G401 (cell line): ENCODE data around the gene TELO2. TPM values are rescaled to one million over a fixed set of nuclear protein-coding genes. Genes with fewer than 3 reads are reported as not detected.

Experiments used
- total RNA-seq: library from RNA; depleted of rRNA; stranded (reverse); fragments of >200 nt; shearing (Covaris generic); gene quantifications from 2 replicates; pipeline ENCODE4 v1.2.3, GENCODE V29; 2014; rRNA removed

The TELO2 gene
- total RNA-seq, 1 experiment from 2014 or later: 97.8 TPM

Other genes with a start within 250 kb of the TELO2 start
- gene TPSD1, start 237.3 kb upstream of the TELO2 start, total RNA-seq: not detected in 2 replicates
- gene UBE2I, start 183.7 kb upstream of the TELO2 start, total RNA-seq: 120 and 144 TPM in 2 replicates
- 0.25 and 2.0 TPM in 2 replicates for gene BAIAP3, start 159.7 kb upstream of the TELO2 start, total RNA-seq
- gene TSR3, start 141.5 kb upstream of the TELO2 start, total RNA-seq: 88.1 and 96.8 TPM in 2 replicates
- 48.6 and 51.1 TPM in 2 replicates for gene GNPTG, start 141.4 kb upstream of the TELO2 start, total RNA-seq
- gene UNKL, start 78.7 kb upstream of the TELO2 start, total RNA-seq: 8.2 and 11.1 TPM in 2 replicates
- 40.5 and 46.6 TPM in 2 replicates for gene UQCC4, start 72.6 kb upstream of the TELO2 start, total RNA-seq
- not detected in 2 replicates for gene PERCC1, start 62.3 kb upstream of the TELO2 start, total RNA-seq
- 0.75 TPM in 1 of 2 replicates, not detected in the other for gene CCDC154, start 48.8 kb upstream of the TELO2 start, total RNA-seq
- 195 and 203 TPM in 2 replicates for gene CLCN7, start 18.3 kb upstream of the TELO2 start, total RNA-seq
- gene PTX4, start 4.4 kb upstream of the TELO2 start, total RNA-seq: 0.61 TPM in 1 of 2 replicates, not detected in the other
- gene TMEM204, start 40.3 kb downstream of the TELO2 start, total RNA-seq: not detected in 2 replicates
- gene IFT140, start 118.7 kb downstream of the TELO2 start, total RNA-seq: 30.5 and 37.3 TPM in 2 replicates
- gene CRAMP1, start 119.0 kb downstream of the TELO2 start, total RNA-seq: 4.5 and 7.6 TPM in 2 replicates
- 154 and 199 TPM in 2 replicates for gene JPT2, start 184.9 kb downstream of the TELO2 start, total RNA-seq
- gene MAPK8IP3, start 212.8 kb downstream of the TELO2 start, total RNA-seq: 20.6 and 27.7 TPM in 2 replicates